Daoy (cell line): ENCODE results near the gene SFXN5. TPM values are rescaled to one million over a fixed set of nuclear protein-coding genes. Genes with fewer than 3 reads are reported as not detected.

Source experiments
- DNase-seq: peaks from one replicate; pipeline ENCODE4 v3.0.0-alpha.2; 2015; ENCODE audit warnings: low read depth
- total RNA-seq: library from RNA; depleted of rRNA; stranded (reverse); fragments of >200 nt; shearing (Covaris generic); gene quantifications from 2 replicates; pipeline ENCODE4 v1.2.3, GENCODE V29; 2014

Gene SFXN5
- total RNA-seq, 1 experiment from 2014 or later, result 11.0 TPM

DNA sequence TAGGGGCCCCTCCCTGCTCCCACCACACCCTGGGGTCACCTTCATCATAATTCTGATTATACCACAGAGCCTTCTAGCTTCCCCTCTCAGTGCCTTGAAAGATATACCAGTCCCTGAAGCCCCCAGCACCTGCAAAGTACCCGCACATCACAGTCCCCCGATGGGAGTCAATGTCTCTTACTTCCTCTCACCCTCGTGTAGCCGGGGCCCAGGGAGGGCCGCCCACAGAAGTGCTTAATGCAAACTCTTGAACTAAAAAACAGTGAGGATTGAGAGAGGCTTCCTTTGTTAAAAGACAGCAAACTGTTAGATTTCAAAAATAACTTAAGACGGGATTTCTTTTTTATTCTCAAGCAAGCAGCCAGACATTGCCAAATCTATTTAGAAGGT is 76.5 kb downstream of the SFXN5 start:
- DNase-seq, result no peak

DNA sequence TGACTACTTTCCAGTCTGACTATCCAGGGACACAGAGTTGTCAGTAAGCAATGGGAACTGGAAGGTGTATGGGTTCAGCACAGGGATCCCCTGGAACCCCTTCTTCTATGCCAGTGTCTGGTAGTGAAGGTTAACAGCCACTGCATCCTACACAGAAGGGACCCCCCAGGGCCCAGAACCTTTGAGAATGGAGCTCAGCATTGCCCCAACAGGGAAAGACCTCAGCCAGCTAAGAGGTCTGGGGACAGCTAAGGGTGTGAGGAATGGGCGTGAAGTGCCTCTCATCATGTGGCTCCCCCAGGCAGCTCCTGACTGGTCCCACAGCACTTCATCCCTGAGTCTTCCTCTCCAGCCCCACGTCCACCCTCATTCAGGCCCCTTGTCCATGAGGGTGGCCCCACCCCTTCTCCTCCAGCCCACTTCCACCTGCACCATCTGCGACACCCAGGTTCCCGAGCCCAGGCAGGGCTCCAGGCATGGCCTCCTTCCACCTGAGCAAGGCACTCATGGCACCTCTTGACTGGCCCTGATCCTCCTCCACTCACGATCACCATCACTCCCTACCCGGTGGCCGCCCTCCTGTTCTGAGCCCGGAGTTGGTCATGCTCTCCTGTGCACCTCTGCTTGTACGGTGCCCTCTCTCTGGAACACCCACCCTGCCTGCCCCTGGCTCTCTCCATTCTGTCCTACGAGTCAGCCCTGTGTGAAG is 77.1 kb downstream of the SFXN5 start:
- DNase-seq, result no peak

- DNase-seq, result no peak
Measured at GRCh38 chr2:72993933-72994280, 77.6 kb downstream of the SFXN5 start.

- DNase-seq, result peak; percentile 25
Measured at GRCh38 chr2:72993147-72993932, 78.2 kb downstream of the SFXN5 start.

DNA sequence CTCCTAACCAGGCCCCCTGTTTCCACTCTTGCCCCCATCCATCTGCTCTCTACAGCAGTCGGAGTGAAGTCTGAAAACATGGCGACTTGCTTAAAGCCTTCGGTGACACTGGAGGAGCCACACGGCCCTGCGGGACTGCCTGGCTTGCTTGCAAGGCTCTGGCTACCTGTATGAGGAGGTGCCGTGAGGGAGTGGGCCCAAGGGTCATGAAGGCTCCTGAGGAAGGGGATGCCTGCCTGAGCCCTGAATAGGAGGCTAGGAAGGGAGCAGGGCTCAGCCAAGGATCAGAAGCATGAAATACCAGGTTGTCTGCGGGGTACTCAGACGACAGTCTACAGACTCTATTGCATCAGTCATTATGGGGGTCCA is 78.8 kb downstream of the SFXN5 start:
- no peak for DNase-seq

DNA sequence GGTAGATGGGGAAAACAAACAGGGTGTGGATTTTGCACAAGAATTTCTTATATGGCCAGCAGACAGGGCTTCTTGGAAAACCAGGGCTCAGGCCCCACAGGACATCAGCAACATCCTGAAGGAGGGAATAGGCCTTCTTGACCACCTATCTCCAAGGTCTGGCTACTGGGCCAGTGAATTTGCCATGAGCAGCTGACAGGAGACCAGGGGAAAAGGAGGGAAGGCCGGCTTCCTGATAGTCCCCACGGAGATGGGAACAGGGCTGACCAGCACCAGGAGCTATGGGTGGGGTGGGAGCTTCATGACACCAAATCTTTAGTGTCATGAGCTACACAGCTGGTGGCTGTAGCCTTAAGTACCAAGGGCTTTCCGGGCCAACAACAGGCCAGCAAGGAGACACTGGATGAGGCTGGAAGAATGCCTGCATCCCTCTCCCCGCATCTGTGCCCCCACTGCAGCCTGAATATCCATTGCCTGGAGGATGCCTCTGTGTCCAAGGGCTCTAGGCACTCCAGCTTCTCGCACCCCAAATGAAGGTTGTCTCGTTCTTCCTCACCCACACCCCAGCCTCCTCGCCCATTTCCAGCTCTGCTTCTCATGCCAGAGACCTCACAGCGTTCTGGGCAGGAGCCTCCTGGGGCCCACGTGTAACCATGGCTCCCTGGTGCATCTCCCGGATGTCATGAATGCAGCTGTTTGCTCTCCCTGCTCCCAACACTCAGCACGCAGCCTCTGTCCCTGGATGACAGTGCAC is 79.4 kb downstream of the SFXN5 start:
- DNase-seq, result no peak

GRCh38 chr2:72991439-72991725 is 80.1 kb downstream of the SFXN5 start:
- DNase-seq, result no peak

DNA sequence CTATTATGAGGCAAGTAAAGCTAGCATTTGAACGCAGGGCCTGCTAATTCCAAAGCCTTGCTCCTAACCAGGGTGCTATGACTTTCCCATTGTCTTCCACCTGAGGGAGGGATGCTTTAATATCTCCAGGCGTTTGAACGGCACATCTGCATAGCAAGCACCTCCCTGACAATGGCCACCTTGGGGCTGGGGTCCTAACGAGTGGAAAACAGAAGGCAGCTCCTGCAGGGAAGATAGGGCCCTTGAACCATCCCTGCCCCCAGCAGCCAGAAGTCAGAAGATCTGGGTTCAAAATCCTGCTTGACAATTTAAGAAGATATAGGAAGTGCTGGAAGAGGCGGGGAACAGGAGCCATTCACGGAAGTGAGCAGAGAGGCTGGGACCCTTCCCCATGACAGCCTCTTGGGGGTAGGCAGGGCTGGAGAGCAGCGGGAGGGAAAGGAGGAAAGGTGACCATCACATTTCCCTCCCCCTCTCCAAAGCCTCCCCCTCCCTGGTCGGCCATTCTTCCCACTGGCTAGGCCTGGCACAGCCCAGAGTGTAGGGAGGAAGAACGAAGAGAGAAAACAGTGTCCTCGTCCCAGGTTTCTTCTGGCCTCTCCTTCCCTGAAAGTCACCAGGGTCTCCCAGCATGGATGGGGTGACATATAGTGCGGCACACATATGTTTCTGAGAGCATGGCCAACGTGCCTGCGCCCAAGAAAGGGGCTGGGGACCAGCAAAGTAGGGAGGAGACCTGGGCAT is 80.6 kb downstream of the SFXN5 start:
- no peak for DNase-seq

DNA sequence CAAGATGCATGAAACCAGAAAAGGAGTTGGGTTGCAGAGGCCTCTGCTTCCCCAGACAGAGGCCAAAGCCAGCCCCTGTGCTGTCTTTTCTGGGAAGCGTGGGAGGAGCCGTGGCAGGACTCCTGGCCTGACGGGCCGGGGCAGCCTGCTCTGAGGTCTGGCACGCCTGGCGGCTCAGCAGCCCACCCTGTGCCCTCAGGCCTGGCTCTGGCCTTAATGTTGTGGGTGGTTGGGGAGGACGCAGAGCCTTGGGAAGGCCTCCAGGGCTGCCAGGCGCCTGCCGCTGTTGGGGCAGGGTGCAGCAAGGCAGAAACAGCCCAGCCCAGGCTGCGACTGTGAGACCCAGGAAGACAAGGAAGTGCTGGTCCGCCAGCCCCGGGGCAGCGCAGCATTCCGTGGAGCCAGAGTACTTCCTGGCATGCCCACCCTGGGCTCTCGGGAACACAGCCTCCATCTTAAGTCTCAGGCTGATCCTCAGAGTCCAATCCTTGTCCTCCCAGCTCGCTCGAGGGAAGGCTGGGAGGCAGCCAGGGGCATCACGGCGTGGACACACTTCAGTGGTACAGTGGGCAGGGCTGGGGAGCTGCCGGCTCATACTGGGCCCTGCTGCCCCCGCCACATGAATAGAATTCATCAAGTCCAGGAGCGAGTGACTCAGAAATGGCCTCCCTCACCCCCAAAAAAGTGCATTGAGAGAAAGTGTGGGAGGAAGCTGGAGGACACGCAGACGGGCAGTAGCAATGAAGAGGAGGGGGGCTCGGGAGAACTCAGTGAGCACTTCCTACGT is 81.5 kb downstream of the SFXN5 start:
- DNase-seq, result no peak

DNA sequence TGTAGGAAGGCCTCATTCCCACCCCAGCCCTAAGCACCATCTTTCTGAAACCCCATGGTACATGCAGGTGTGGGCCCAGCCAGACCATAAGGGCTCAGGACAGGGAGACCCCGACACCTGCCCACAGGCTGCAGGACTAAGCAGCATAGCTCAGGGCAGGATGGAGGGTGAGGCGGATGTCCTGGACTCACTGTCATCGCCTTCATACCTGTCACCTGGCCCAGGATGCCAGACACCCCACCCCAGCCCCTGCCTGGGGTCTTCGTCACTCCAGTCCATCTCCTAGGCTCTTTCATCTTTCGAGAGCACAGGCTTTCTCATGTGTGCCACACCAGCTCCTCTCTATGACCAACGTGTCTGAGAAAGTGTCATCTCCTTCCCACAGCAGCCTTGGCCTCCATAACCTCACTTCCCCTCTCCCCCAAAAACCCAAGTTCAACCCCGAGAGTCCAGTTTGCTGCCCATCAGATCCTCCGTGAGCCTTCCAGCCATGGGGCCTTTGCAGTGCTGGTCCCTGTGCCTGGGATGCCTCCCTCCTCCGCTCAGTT is 82.7 kb downstream of the SFXN5 start:
- no peak for DNase-seq

DNA sequence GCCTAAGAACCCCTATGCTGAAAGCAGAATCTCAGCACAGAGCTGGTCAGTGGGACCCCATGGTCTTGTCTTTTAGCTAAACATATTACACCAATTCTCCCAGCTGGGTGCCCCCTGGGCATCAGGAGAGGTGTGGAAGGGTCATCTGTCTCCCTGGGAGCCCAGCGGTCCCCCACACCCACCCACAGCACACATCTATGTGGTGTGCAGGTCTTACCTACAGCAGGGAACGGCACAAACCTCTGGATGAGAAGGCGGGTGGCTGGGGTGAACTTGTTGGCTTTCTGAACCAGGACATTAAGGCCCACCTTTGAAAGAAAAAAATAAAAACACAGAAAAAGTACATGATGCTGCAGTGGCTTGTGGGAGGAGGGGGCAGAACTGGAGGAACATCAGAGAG is 83.5 kb downstream of the SFXN5 start:
- DNase-seq, result no peak

- DNase-seq, result no peak
Measured at GRCh38 chr2:72985891-72986683, 85.4 kb downstream of the SFXN5 start.

DNA sequence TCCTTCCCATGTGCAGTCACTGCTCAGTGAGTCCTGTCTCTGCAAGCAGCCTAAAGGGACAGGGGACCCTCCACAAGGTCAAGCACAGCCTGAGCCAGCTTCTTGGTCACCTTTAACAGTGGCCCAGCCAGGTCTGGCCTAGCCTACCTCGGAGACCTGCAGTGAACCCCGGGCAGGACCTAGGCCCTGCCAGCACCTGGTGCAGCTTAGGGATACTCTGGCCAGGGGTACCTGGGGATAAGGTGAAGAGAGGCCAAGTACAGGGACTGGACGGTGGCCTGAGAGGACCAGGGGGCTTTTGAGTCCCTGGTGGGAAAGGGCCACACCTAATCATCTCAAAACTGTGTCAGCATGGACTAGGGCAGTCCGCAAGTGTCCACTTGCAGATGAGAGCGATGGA is 86.4 kb downstream of the SFXN5 start:
- DNase-seq, result no peak

DNA sequence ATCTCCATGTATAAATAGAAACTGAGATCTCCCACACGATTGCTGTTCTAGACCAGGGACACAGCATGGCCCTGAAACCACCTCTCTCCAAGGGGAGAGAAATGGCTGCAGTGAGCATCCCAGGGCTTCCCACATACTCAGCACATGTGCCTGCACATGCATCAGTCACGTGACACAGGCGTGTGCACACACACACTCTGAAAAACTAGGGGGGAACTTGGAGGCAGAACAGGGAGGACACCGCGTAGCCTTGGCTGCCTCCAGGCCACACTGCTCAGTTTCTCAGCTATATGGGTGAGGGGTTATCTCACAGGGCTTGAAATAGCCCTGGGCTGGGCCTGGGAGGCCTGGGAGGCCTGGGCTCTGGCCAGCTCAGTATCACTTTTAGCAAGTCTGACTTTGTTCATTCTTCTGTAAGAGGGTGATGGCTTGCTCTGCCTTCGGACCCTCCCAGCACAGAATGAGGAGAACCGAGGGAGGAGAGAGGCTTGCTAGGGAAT is 87.3 kb downstream of the SFXN5 start:
- no peak for DNase-seq

DNA sequence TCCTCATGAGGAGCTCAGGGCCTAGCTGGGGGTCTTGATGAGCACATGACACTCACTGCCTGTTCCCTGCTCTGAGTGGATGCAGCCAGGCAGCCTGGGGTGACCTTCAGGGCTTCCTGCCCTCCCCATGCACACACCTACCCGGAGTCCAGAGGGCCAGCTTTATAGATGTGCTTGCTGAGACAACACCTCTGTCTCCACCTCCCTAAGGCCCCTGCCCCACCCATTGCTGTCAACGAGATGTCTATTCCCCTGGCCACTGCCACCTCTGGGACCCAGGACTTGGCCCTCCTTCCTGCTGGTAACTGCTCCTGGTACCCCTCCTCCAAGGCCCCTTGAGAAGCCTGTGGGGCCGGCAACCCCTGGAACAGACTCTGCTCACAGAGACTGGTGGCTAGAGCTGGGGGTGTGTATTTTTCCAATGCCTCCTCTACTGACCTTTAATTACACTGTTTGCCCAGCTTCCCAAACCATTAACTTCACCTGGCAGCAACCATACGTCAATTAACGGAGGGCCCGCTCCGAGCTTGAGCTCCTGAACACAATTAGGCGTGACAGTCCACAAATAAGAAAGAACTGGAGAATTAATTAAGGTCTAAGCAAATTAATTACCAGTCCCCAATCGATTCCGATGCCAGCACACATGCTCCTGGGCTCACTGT is 87.9 kb downstream of the SFXN5 start:
- no peak for DNase-seq

DNA sequence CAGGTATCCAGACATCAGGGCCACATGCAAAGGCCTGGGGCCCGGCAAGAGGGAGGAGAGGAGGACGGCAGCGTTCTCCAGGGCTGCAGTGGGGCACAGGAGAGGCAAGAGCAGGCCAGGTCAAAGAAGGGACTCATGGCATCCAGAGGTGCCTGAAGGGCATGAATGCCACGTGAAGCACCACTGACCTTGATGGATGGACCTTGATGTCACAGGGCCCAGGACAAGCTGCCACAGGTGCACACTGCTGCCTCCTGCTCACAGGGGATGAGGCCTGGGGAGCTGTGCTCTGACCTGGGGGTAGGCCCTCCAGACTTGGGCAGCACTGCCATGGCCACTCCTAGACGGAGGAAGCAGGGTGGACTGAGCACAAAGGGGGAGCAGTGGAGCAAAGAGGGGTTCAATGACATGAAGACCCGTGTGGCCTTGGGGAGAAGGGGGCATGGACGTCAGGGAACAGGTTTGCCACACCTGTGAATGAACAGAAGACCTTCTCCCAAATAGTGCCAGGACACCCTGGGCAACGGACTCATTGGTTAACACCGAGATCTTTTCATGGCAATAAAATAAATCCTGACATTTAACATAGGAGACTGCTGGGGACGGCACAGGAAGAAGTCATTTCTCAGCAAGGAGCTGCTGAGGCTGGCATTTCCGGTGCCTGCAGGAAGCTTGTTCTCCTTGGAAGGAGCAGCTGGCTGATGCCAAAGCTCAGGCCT is 88.6 kb downstream of the SFXN5 start:
- no peak for DNase-seq

GRCh38 chr2:72982219-72982618 is 89.3 kb downstream of the SFXN5 start:
- DNase-seq, result no peak

GRCh38 chr2:72981536-72981935 is 90.0 kb downstream of the SFXN5 start:
- no peak for DNase-seq
